Anterior cingulate cortex (tissue), 58 donors: ENCODE results near the gene PPP2R2B.
"Not testable (repeated sequence)": the region's sequence is repeated elsewhere in the genome, so short reads cannot be mapped to it uniquely, and the experiment has no call there.

Experiments used
- DNase-seq, 58 donors: peaks; one replicate each; lab custom pipeline; 2025; lab: John Stamatoyannopoulos, UW

PPP2R2B gene

DNA sequence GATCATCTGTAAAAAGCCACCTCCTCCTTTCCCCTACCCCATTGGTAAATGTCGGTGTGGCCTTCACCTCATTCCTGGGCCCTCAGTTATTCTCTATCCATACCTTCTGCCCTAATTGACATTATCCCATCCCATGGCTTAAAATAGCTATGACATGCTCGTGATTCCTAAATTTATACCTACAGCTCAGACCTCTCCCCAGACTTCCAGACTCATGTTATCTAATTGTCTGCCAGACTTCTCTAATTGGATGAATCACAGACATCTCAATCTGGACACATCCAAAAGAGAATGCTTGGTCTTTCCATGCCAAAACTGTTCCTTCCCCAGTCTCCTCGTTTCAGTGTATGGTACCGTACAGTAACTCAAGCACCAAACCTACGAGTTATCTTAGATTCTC is 249.6 kb downstream of the PPP2R2B start:
- DNase-seq = no peak

DNA sequence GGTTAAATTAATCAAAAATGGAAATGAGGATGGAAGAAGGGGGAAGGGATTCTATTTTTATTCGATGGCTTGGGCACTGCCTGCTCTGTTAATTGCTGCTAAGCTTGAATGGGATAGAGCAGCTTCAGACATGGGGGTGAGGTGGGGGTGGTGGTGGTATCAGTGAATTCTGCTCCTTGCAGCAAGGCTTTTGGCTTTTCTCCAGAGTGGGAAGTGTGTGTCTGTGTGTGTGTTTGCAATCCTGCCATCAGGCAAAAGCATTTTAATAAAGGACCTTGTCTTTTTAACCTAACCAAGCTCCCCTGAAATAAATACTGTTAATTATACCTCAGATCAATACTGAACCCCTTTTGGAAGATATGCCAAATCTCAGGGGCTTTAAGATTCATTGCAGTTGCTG is 251.6 kb downstream of the PPP2R2B start:
- DNase-seq = no peak

DNA sequence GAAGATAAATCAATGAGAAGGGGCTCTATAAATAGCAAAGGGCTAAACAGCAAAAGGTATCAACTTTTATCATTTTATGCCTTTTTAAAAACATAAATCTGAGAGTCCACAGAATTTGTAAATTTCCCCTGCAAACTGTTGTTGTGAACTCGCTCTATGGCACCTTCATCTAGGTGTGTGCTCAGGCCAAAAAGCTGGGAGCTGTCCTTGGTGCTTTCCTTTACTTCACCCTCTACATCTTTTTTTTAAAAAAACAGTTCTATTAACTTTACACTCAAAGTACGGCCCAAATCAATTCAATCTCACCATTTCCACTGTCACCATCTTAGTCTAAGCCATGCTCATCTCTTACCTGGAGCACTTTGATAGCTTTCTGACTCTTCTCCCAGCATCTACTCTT is 254.4 kb downstream of the PPP2R2B start:
- no peak for DNase-seq

DNA sequence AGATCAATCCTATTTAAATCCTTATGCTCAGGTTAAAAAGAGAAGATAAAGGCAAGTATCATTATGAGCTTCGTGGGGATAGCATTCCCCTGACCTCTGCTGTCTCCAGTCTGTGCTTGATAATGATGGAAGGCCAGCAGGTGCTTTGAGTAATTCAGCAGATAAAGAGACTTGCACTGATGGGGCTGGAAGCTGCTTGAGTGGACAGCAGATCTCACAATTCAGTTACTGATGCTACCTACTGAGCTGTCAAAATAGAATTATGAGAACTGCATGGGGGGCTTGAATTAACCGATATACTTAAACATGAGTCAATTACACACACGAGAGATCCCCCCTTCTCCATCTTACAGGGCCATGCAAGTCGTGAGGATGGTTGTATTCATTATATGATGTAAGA is 254.9 kb downstream of the PPP2R2B start:
- DNase-seq = no peak

DNA sequence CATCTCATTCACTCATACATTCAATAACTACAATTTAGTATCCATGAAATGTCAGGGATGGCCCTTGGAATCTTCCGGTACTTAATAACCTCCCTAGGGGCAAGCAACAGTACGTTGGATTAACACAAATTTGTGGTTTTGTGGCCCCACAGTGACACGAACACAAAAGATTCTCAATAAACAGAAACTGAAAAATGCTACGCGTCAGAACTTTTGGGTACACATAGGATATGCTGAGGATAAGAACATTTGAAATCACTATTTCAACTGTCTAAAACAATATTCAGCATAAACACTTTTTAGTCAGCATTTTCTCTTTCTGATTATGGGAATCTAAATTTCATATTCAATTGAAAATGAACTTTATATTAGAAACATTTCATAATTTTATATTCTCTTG is 255.5 kb downstream of the PPP2R2B start:
- DNase-seq = no peak

DNA sequence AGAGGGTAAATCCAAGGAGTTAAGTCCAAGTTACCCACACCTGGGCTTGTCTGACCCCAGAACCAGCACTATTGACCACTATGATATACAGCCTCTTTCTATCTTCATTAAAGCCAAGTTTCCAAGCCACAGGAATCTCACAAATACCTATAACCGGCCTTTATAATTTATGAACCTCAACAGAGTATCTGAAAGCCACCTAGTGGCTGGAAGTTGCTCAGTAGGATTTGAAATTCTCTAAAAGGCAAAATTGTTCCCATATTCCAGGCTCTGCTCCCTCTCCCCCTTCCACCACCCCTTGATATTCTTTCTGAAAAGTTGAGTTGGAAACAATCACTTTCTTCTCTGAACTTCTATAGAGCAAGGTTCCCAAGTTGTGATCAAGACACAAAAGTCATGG is 256.2 kb downstream of the PPP2R2B start:
- DNase-seq = no peak

DNA sequence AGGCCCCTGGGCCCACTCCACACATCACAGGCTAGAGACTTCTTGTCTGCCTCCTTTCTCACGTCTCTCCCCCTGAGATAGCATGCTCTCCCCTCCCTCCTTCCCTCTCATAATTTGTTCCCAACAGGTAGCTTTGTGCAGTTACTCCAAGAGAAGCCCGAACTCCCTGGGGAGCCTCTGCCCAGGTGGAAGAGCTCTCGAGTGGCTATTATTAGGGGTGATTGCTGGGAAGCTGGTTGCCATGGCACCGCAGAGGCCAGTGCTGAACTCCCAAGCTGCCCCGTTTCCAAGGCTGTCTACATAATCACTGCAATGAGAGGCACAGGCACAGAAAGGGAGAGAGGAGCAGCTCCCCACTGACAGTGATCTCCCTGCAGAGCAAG is 257.9 kb downstream of the PPP2R2B start:
- peak in 19 of 58 donors; percentile 4 to 45 (median 18) for DNase-seq

DNA sequence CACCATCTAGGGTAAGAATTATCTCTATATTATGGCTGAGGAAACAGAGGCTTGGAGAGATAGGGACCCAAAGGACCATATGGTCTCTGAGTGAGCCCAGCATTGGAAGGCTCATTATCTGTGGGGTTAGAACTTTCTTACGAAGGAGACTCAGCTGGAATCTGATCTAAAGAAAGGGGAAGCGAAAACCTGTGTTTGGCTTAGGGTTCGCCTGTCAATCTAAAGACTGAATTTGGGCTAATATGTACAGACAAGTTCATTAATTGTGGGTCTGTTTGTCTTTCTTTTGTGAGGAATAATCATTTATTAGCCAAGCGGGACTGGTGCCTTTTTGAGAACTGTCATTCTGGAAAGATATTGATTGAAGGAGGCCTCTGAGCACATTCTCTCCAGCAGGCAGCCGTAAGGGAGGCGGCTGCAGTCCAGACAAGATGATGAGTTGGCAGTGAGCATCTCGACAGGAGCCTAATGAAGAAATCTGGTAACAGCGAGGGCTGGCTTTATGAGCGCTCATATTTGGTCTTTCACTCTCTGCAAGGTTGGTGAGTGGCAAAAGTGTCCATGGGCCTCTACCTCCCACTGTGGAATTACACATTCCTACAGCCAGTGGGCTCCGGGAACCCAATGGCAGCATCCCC is 258.4 kb downstream of the PPP2R2B start:
- DNase-seq = peak in 2 of 58 donors; percentile 9 to 12

DNA sequence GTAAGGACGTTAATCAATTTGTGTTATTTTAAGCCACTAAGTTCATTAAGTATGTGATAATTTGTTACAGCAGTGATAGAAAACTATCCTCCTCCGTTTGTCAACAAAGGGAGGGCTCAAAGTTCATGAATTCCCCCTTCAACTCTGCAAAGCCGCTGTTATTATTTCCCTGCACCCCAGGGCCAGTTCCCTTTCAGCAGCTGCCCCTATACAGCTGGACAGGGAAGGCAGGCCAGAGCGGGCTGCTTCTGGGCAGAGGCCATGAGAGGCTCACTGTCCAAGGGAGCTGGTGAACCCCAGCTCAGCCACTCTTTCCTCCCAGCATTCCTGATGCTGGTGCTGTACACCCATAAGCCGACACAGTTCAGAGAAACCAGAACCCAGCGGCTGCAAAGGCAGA is 260.1 kb downstream of the PPP2R2B start:
- peak in 3 of 58 donors; percentile 1 to 14 (median 8) for DNase-seq

DNA sequence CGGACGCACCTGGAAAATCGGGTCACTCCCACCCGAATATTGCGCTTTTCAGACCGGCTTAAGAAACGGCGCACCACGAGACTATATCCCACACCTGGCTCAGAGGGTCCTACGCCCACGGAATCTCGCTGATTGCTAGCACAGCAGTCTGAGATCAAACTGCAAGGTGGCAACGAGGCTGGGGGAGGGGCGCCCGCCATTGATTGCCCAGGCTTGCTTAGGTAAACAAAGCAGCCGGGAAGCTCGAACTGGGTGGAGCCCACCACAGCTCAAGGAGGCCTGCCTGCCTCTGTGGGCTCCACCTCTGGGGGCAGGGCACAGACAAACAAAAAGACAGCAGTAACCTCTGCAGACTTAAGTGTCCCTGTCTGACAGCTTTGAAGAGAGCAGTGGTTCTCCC is 268.8 kb downstream of the PPP2R2B start:
- not testable (repeated sequence) for DNase-seq

DNA sequence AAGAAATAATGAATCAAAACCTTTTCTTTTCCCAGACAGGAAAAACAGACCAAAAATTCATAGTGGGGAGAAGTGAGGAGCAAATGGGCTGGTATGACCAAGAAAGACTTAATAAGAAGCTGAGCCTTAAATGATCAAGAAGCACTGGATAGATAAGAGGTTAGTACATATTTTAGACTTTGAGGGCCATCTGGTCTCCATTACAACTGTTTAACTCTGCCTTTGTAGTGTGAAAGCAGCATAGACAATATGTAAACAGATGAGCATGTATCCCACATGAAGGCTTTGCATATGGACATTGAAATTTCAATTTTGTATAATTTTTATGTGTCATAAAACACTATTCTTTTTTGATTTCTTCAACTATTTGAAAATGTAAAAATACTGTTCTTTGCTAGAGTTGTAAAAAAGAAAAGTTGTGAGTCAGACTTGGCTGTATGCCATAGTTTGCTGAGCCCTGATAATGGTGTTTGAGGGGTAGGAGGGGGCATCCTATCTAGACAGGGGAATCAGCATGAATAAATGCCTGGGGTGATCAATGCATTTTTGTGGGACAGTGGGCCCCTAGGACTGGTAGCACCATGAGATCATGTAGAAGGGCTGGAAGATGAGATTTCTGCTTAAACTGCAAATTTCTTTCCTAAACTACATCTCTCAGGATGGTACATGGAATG is 270.8 kb downstream of the PPP2R2B start:
- DNase-seq = no peak

DNA sequence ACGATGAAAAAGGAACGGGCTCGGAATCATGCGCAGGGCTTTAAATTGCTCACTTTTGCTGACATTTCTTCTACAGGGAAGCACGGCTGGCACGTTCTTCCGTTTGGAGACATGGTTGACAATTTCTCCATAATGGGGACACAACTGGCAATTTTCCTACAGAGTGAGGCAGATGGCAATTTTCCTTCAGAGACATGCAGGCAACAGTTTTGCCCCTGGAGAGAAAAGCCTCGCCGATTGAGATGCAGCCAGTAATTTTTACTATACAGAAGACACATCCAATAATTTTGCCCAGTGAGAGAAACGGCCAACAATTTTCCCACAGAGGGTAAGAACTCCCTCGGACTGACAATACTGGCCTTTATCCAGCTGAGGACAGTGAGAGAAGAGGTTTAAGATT is 271.7 kb downstream of the PPP2R2B start:
- peak in 18 of 58 donors; percentile 2 to 45 (median 10) for DNase-seq

DNA sequence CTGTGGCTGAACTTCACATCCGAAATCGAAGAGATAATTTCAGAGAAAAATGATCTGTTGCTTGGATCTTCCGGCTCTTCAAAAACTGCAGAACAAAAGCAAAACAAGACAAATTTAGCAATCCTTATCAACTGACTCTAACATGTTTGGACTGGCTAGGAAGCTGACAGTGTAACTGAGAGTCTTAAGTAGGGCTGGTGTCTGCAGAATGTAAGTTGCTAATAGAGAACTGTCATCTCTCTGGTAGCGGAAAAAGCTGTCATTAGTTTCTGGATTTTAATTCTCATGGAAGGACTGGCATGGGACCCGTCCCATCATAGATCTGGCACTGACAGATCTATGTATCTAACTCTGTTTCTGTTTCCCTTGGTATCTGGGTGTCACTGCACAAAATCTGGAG is 278.2 kb downstream of the PPP2R2B start:
- DNase-seq = no peak

DNA sequence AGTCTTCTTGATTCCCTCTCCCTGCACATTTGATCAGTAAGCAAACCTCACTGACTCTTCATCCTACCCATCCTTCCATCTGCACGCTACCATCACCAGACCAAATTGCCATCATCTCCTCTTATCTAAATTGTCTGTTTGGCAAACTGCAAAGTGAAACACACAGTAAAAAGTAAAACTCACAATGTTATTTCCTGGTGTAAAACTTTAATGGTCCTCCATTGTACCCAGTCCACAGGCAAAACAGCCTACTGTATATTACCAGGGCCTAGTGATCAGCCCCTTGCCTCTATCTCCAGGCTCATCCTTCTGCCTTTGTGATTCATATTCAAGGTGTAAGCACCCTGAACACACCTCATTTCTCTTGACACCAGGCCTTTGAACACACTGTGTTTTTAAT is 279.3 kb downstream of the PPP2R2B start:
- DNase-seq = no peak

DNA sequence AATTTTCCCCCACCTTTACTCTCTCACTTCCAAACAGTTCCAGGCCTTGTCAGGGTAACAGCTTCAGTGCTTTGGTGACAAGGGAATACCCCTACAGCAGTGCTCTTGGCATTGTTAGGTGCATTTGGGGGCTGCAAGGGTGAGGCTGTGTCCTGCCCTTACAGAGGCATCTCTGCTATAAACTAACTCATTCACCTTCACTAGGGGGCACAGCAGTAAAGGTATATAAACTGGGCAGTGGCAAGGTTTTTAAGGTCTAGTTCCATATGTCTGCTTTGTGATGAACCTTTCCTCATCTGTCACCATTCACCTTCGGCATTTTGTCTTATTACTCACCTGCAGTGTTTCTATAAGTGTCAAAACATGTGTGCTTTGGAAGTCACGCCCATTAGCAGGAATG is 283.5 kb downstream of the PPP2R2B start:
- DNase-seq = no peak

DNA sequence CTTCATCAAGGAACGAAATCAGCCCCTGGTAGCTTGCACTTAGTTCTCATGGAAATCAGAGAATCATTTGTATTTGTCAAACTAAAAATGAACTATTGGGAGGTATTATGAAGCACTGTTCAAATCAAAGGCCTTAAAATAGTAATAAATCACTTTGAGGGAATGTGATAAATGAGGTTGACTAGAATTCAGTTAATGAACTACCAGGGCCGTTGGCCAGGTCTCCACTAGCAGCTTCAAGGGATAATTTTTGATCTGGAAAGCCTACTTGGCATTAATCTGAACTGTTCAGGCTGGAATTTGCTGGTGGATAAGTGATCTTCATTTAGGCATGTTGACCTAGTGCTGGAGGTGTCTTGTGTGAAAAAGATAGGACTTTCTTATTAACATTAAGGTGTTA is 286.2 kb downstream of the PPP2R2B start:
- DNase-seq = no peak

DNA sequence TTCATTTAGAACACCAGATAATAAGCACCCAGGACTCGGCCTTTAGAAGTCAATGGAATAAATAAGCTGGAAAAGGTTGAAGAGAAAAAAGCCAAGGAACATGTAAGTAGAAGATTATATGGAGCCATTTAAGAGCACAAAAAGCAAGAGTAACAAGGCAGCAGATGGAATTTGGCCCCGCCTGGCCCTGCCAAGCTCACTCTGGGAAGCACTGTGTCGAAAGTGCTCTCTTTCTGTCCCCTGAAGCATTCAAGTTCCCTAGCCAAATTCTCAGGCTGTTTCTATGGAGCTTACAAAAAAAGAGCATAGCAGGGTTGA is 289.6 kb downstream of the PPP2R2B start:
- peak in 40 of 58 donors; percentile 0 to 84 (median 40) for DNase-seq

DNA sequence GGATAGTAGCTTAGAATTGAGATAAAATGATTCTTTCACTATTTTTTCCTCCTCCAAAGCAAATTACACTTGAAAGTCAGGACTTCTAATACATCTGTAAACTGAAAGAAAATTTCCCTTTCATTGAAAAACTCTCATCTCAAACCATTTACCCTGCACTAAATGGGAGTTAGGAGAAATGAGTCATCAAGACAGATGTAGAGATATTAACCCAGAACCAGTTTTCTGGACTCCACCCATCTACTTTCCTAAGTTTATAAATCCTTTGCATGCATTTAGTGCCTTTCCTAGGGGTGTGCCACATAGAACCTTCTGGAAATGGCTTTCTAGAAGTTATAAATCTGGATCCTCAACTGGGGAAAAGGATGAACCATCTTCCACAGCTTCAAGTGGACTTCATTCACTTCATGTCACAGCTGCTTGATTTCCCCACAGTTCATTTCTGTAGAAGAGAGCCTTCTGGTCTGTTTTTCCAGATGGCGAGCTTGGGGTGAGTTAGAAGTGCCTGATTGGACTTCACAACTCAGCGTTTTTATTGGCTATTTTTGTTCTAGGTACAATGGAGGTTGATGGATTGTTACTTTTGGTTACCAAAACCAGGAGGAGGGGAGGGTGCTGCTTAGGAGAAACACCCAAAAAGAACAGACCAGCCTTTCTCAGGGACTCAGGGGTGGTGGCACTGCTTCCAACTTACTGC is 290.1 kb downstream of the PPP2R2B start:
- DNase-seq = peak in 15 of 58 donors; percentile 7 to 84 (median 51)

DNA sequence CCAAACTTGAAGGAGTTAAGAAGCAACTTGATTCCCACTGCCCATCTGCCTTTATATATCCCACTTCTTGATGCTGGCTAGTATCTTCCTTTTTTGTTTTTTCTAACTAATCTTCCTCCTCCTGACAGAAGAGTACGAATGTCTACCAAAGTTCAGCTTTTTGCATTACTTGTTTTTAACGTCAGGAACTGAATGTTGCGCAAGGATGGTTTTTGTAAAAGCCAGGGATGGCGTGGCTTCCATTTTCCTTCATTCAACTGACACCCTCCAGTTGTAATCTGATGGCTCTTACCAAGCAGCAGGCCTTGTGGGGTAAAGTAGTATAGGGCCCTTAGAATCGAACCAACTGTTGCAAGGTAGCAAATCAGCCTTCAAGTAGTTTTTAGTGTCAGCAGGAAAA is 291.8 kb downstream of the PPP2R2B start:
- no peak for DNase-seq

DNA sequence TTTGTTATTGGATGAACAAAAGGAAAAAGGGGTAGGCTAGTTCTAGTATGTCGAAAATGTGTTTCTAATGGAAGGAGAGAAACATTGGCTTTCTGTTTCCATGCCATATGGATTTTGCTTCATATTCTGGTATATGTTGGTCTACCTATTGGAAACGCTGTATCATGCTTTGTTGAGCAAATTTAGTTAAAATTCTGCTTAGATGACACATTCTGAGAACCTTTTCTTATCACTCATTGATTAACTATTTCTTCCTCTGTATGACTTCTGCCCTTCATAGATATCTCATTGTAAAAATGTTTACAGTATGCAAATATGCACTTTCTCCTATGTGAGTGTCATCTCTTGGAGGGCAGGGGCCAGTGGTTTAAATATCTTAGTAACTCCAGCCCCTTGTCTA is 293.8 kb downstream of the PPP2R2B start:
- no peak for DNase-seq

DNA sequence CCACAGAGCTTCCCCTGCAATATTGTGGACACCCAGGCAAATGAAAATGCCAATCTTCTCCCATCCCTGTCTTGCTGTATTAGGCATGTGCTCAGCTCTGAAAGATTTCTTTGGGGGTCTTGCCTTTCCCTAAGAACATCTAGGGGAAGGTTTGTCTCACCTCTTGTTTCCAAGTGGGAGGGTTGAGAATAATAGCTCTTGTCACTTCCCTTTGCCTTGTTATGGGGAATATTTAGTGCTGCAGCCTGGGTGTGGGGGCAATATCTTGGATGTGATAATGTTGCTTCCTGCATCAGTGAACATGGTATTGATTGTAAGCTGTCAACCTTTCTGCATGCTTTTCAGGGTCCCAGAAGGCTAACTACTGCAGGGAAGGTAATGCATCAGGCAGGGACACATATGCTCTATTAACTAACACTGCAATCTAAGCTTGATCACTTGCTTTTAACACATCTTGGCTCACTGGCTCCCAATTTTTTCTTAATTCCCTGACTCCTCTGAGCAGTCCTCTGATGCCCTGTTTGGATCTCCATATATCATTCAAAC is 296.4 kb downstream of the PPP2R2B start:
- no peak for DNase-seq

DNA sequence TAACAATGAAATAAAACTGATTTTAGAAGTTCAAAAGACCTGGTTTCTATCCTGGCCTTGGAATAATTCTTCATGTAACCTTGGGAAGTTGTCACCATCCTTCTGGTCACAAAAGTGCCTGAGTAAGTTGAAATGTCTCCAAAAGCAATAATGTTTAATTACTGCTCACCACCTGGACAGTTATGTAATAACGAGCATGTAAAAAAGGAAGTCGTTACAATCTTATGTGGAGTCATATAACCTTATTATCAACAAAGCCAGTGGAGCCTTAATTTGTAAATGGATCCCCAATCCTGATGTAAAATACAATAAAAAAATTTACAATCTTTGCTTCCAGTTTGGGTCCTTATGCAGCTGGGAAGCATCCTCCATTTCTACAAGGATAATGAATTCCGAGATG is 298.3 kb downstream of the PPP2R2B start:
- DNase-seq = no peak
